HG03139 (cell line): ENCODE measurements around the gene CRAMP1.
"Not testable (repeated sequence)": the region's sequence is repeated elsewhere in the genome, so short reads cannot be mapped to it uniquely, and the experiment has no call there.

ENCODE experiments used
- ATAC-seq: cut with Tn5 transposase; IDR thresholded peaks from one replicate; pipeline ENCODE4 v1.9.1; 2021; ENCODE audit not compliant: unreplicated experiment

CRAMP1 gene

GRCh38 chr16:1709356-1709755 is 97.2 kb downstream of the CRAMP1 start:
- no peak for ATAC-seq

- no peak for ATAC-seq
These were observed 98.8 kb downstream of the CRAMP1 start for GRCh38 chr16:1710811-1711507.

- ATAC-seq, result no peak
These were observed 100.7 kb downstream of the CRAMP1 start for GRCh38 chr16:1712791-1713261.

GRCh38 chr16:1713331-1713730 is 101.2 kb downstream of the CRAMP1 start:
- ATAC-seq, result no peak

GRCh38 chr16:1713933-1714332 is 101.8 kb downstream of the CRAMP1 start:
- ATAC-seq, result no peak

DNA sequence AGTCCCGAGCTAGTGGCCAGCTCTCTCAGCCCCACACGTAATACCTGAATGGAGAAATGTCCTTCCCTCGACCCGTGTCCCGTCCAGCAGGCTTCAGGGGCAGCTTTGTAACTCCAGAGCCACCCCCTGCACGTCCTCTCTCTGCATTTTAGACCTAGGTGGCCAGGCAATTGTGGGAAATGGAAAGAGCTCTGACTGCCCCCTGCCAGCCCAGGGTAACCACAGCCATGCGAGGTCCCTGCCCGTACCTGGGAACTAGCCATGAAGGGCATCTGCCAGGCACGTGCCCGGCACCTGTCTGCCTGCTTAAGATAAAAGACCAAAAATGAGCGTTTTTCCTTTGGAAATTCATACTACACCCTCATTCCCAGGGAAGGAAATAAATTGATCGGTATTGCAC is 103.1 kb downstream of the CRAMP1 start:
- ATAC-seq, result no peak

GRCh38 chr16:1718236-1718635 is 106.1 kb downstream of the CRAMP1 start:
- not testable (repeated sequence) for ATAC-seq

DNA sequence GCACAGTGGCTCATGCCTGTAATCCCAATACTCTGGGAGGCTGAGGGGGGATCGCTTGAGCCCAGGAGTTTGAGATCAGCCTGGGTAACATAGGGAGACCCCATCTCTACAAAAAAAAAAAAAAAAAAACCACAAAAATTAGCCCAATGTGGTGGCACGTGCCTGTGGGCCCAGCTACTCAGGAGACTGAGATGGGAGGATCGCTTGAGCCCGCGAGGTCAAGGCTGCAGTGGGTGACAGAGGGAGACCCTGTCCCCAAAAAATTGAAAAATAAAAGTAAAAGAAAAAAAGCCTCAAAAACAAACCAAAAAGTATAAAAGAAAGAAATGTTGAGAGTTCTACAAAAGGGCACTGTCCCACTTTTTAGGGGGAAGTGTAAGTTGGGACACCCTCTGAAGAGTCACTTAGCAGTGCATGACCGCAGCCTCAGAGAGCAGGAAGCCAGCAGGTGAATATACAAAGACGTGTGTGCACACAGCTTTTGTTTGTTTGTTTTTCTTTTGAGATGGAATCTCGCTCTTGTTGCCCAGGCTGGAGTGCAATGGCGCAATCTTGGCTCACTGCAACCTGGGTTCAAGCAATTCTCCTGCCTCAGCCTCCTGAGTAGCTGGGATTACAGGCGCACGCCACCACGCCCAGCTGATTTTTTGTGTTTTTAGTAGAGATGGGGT is 107.5 kb downstream of the CRAMP1 start:
- ATAC-seq, result not testable (repeated sequence)

DNA sequence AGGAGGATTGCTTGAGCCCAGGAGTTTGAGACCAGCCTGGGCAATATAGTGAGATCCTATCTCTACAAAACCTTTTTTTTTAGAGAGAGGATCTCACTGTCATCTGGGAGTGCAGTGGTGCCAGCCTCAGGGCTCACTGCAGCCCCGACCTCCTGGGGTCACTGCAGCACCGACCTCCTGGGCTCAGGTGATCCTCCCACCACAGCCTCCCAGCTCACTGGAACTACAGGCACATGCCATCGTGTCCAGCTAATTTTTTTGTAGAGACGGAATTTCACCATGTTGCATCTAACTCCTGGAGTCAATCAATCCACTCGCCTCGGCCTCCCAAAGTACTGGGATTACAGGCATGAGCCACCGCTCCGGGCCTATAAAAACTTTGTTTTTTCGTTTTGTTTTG is 109.2 kb downstream of the CRAMP1 start:
- no peak for ATAC-seq

GRCh38 chr16:1723450-1724147 is 111.4 kb downstream of the CRAMP1 start:
- no peak for ATAC-seq

DNA sequence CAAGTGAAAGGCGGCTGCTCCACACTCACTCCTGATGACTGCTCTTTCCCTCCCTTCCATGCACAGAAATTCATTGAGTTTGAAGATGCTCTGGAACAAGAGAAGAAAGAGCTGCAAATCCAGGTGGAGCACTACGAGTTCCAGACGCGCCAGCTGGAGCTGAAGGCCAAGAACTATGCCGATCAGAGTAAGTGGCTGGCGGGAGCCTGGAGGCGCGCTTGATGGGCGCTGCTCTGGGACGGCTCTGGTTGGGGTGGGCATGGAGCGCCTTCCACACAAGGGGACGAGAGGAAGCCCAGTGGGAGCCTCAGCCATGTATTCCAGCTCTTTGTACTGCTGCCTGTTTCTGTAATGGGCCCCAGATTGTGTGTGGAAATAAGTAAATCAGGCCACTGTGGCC is 112.3 kb downstream of the CRAMP1 start:
- ATAC-seq, result no peak

GRCh38 chr16:1726661-1727502 is 114.7 kb downstream of the CRAMP1 start:
- ATAC-seq, result no peak
